BJ (cell line): ENCODE measurements around the gene TBC1D21. TPM values are rescaled to one million over a fixed set of nuclear protein-coding genes. Genes with fewer than 3 reads are reported as not detected.

Experiments used
- CTCF ChIA-PET: fragments of 350-600 bp; formaldehyde crosslinking; extraction: SDS; loops from one replicate; lab custom pipeline; 2021; ENCODE audit warnings: antibody characterized with exemption, inconsistent platforms; lab: Yijun Ruan, JAX
- POLR2A ChIA-PET: fragments of 300-600 bp; sonication (Branson Sonifier 250); formaldehyde crosslinking; extraction: SDS; loops from one replicate; lab custom pipeline; 2021; ENCODE audit warnings: antibody characterized with exemption; lab: Charles Lee
- DNase-seq: peaks from one replicate; pipeline ENCODE4 v3.0.0-alpha.2; 2011; ENCODE audit warnings: low read depth
- H3K27me3 ChIP-seq: 2 replicates; pipeline ENCODE4 v1.6.0; 2011; ENCODE audit warnings: low read length; ENCODE audit not compliant: control insufficient read depth, insufficient read depth
- H3K36me3 ChIP-seq: 2 replicates; pipeline ENCODE4 v1.5.1; 2011; ENCODE audit warnings: low read length; ENCODE audit not compliant: control insufficient read depth, insufficient read depth
- H3K4me3 ChIP-seq: 2 replicates; pipeline ENCODE4 v1.5.1; 2011; ENCODE audit warnings: low read depth, mild to moderate bottlenecking, control low read depth, low read length
- CTCF ChIP-seq: IDR thresholded peaks from 2 replicates; pipeline ENCODE4 v1.5.1; 2011; ENCODE audit warnings: low read depth, mild to moderate bottlenecking, control low read depth, inconsistent platforms, low read length, moderate library complexity; ENCODE audit not compliant: insufficient read depth
- polyA plus RNA-seq: library from polyadenylated mRNA; depleted of rRNA; stranded (reverse); fragments of >200 nt; gene quantifications from 2 replicates; pipeline ENCODE4 v1.2.3, GENCODE V29; 2011

Gene TBC1D21
- polyA plus RNA-seq, 1 experiment: not detected

- no peak overlapping the region for H3K4me3 ChIP-seq
- ChIA-PET POLR2A (no interaction called here), CTCF (interaction anchor here (0.7 to 9.2 kb wide), 4 partner anchors 6 to 41 kb away, joined by 5 to 68 read pairs (median 6); no protein-coding TSS in a partner anchor)
- no peaks in the 10 kb centered on the region for H3K27me3 ChIP-seq
- TF ChIP-seq CTCF: no peak
- peaks cover 2% of the 10 kb centered on the region; the same call in 1 of the 2 replicates for H3K36me3 ChIP-seq
- DNase-seq: no peak
These were observed 41.7 kb downstream of the TBC1D21 start for GRCh38 chr15:73915082-73915481.

- Histone ChIP-seq H3K36me3 (no peaks in the 10 kb centered on the region; the same call in 1 of the 2 replicates), H3K4me3 (no peak overlapping the region), H3K27me3 (no peaks in the 10 kb centered on the region)
- DNase-seq: no peak
- ChIA-PET POLR2A (no interaction called here), CTCF (interaction anchor here (1.0 to 9.2 kb wide), 3 partner anchors 9 to 45 kb away, joined by 3 to 68 read pairs (median 3); partner anchors contain the start of gene TBC1D21)
- TF ChIP-seq CTCF: no peak
These were observed 45.4 kb downstream of the TBC1D21 start for GRCh38 chr15:73918784-73919183.

- Histone ChIP-seq H3K4me3 (no peak overlapping the region), H3K36me3 (no peaks in the 10 kb centered on the region; the same call in 1 of the 2 replicates), H3K27me3 (no peaks in the 10 kb centered on the region)
- ChIA-PET CTCF (interaction anchor here (0.9 to 9.2 kb wide), 4 partner anchors 11 to 46 kb away, joined by 3 to 68 read pairs (median 4); partner anchors contain the start of gene TBC1D21), POLR2A (no interaction called here)
- TF ChIP-seq CTCF: no peak
- DNase-seq: no peak
These were observed 46.3 kb downstream of the TBC1D21 start for GRCh38 chr15:73919706-73920105.

- ChIA-PET CTCF (interaction anchor here (1.0 to 9.2 kb wide), 3 partner anchors 13 to 48 kb away, joined by 3 to 68 read pairs (median 11); partner anchors contain the start of gene TBC1D21), POLR2A (no interaction called here)
- no peak for TF ChIP-seq CTCF
- no peaks in the 10 kb centered on the region; the same call in 1 of the 2 replicates for H3K36me3 ChIP-seq
- no peak for DNase-seq
- H3K4me3 ChIP-seq: no peak overlapping the region
- no peaks in the 10 kb centered on the region for H3K27me3 ChIP-seq
These were observed 48.0 kb downstream of the TBC1D21 start for GRCh38 chr15:73921254-73921925.

GRCh38 chr15:73922186-73923151, 49.1 kb downstream of the TBC1D21 start:
- Histone ChIP-seq H3K36me3 (no peaks in the 10 kb centered on the region; the same call in 1 of the 2 replicates), H3K4me3 (no peak overlapping the region), H3K27me3 (no peaks in the 10 kb centered on the region)
- TF ChIP-seq CTCF: no peak
- CTCF ChIA-PET: interaction anchor here (0.8 to 9.2 kb wide), 8 partner anchors 14 to 286 kb away, joined by 3 to 68 read pairs (median 4); partner anchors contain the start of gene TBC1D21
- POLR2A ChIA-PET: interaction anchor here (0.7 kb wide), 1 partner anchor 16 kb away, joined by 3 read pairs; no protein-coding TSS in a partner anchor
- no peak for DNase-seq
